HG03280 (cell line): Measurements from ENCODE around the gene LRCH3.
A peak's percentile ranks its signal among the peaks of the same experiment; 100 is the strongest.
"Not testable (repeated sequence)": the region's sequence is repeated elsewhere in the genome, so short reads cannot be mapped to it uniquely, and the experiment has no call there.

Source experiments
- ATAC-seq: cut with Tn5 transposase; IDR thresholded peaks from one replicate; pipeline ENCODE4 v1.9.1; 2021; ENCODE audit warnings: mild to moderate bottlenecking, moderate library complexity; ENCODE audit not compliant: unreplicated experiment

LRCH3 gene

DNA sequence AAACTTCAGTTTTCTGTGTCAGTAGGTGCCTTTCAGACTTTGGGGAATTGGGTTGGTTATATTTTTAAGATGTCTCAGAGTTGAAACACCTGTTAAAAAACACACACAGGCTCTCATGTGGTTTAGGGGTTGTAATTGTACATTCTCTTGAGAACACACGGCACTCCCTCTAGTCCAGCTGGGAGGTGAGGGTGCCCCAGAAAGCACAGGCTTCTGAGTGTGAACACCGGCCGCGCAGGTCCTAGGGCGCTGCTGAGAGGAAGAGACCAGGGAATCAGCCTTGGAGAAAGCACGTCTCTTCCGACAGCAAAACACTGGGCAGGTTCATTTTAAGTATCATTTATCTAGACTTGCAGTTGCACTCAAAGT lies 90.9 kb downstream of the LRCH3 start:
- no peak for ATAC-seq

DNA sequence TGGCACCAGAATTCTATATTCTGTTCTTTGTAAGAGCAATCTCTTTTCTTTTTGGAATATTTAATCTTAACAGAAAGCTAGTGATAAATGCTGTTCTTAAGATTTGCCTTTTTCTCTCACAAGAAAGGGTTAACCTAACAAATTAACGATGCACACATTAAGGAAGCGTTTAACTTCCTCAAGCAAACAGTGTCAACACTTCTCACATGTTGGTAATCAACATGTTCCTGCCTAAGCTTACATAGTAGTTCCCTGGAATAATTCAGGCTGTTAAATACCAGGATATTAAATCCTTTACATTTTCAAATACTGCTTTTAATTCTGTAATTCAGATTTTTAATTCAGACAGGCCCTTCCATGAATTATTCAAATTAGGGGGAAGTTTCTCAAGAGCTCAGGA lies 91.5 kb downstream of the LRCH3 start:
- no peak for ATAC-seq

DNA sequence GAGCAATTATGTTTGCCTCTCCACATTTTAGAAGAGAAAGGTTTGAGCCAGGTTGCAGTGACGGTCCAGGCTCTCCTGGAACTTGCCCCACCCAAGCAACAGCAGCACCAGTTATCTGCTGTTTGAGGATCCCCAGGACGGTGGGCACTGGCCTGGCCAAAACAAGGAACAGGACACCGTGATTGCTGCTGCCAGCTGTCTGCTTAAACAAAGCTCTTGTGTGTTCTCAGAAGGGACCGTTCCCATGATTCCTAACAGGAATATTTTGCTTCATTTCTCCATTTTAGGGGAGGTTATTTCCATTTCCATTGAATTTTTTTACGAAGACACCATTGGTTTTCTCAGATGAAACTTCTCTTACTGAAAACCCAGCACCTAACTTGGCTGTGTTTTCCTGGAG lies 92.5 kb downstream of the LRCH3 start:
- ATAC-seq = no peak

DNA sequence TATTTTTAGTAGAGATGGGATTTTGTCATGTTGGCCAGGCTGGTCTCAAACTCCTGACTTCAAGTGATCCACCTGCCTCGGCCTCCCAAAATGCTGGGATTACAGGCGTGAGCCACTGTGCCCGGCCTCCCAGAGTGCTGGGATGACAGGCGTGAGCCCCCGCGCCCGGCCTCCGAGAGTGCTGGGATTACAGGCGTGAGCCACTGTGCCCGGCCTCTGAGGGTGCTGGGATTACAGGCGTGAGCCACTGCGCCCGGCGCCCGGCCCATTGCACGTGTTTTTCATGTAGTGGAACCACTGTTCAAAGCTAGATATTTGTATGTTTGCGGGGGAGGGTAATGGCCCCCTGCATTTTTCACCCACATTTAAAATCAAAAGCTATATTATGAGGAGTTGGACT lies 93.3 kb downstream of the LRCH3 start:
- not testable (repeated sequence) for ATAC-seq

DNA sequence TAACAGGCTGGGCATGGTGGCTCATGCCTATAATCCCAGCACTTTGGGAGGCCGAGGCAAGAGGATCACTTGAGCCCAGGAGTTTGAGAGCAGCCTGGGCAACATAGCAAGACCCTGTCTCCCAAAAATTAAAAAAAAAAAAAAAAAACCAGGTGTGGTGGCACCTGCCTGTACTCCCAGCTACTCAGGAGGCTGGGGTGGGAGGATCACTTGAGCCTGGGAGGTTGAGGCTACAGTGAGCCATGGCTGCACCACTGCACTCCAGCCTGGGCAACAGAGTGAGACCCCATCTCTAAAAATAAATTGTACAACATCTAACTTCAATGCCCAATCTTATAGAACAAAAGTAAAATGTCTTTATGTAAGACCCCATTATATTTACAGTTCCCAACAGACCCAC lies 95.0 kb downstream of the LRCH3 start:
- ATAC-seq = not testable (repeated sequence)

DNA sequence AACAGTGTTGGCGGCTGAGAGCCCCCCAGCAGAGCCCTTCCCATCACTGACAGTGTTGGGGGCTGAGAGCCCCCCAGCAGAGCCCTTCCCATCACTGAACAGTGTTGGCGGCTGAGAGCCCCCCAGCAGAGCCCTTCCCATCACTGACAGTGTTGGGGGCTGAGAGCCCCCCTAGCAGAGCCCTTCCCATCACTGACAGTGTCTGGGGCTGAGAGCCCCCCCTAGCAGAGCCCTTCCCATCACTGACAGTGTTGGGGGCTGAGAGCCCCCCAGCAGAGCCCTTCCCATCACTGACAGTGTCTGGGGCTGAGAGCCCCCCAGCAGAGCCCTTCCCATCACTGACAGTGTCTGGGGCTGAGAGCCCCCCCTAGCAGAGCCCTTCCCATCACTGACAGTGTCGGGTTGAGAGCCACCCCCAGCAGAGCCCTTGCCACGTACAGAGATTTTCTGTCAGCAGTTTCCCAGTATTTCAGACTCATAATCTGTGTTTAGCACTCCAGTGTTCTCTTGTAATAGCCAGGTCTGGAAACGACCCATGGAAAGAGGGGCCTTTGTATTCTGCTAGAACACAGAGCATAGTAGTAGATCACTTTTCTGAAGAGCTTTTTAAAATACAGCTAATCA lies 96.5 kb downstream of the LRCH3 start:
- ATAC-seq = not testable (repeated sequence)

DNA sequence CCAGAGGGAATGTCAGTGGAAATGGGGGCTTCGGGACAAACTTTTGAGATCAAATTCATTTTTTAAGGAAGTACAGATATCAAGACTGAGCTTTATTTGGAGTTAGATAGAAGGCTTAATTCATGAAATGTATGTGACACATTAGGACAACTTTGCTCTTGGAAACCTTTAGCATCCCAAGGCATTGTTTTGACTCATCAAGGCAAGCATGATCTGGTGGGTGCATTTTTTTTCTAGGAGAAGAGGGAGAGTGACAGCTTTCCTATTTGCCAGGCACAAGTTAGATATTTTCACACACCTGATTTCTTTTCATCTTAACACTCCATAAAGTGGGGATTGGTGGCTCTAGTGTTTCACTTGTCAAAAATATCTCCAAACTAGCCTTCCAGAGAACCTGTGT lies 97.5 kb downstream of the LRCH3 start:
- ATAC-seq = no peak

DNA sequence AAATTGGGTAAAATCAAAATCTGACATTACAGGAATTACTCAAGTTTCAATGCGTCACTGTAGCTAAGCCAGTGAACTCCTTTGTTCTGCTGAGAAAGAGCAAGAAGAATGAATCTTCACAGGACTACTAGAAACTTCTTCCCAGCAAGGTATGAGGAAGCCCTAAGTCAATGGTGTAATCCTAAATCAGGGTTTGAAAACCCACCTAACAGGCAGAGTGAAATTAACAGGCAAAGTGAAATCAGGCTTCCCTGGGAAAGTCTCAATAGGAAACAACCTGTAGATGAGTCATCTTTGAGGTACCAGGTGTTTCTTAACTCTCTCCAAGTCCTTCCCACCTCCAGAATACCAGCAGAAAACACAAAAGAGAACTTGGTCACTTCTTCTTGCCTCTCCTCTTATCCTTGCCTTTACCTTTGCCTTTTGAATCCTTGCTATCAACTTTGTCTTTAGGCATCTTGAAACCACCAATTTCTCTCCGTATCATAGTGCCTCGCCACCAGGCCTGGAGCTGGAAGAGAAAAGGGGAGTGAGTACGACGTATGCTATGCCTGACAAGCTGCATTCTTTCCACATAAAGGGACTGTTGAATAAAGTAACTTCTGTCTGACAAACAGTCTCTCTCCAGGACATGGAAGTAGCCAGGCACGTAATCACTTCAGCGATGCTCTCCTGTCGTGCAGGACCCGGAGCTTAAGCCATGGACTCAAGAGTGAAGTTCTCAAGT lies 98.3 kb downstream of the LRCH3 start:
- no peak for ATAC-seq

DNA sequence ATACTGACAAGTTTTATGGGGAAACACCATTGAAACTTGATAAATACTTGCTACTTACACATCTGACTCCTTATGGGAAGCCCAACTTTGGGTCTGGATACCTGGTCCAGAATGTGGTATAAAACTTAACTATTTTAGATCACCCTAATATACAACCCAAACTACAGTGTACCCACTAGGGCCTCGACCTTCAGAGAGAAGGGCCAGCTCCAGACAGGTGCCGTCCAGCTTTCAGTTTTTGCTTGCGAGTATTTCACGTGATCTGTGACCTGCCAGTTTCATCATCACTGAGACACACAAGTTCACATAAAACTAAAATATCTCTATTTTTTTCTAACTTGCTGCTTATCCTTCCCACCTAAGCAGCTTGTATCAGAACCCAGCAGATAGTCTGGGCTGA lies 99.6 kb downstream of the LRCH3 start:
- ATAC-seq = no peak

DNA sequence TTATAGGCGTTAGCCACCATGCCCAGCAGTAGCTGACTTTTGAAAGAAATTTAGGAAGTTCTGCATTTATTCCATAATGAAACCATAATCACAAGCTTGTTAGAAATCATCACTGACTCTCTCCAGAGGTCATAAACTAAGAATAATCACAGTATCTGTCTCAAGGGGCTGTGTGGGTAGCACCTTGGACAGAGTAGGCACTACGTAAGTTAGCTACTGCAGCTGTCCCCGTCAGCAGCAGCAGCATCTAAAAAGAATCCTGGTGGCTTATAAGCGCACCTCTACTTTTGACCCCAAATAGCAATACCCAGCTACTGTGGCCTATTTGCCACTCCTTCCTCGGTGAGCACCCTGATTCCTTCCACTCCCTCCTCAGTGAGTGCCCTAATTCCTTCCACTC lies 101.1 kb downstream of the LRCH3 start:
- ATAC-seq = no peak

DNA sequence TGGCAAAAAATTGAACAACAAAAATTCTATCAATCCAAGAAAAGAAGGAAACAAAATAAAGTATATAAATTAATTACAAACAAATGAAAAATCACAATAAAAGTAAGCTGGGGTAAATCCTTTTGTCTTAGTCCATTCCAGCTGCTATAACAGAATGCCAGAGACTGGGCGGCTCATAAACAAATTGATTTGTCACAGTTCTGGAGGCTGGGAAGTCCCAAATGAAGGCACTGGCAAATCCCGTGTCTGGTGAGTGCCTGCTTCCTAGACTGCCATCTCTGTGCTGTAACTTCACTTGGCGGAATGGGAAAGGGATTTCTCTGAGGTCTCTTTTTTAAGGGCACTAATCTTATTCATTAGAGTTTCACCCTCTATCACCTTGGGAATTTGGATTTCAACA lies 105.4 kb downstream of the LRCH3 start:
- no peak for ATAC-seq

DNA sequence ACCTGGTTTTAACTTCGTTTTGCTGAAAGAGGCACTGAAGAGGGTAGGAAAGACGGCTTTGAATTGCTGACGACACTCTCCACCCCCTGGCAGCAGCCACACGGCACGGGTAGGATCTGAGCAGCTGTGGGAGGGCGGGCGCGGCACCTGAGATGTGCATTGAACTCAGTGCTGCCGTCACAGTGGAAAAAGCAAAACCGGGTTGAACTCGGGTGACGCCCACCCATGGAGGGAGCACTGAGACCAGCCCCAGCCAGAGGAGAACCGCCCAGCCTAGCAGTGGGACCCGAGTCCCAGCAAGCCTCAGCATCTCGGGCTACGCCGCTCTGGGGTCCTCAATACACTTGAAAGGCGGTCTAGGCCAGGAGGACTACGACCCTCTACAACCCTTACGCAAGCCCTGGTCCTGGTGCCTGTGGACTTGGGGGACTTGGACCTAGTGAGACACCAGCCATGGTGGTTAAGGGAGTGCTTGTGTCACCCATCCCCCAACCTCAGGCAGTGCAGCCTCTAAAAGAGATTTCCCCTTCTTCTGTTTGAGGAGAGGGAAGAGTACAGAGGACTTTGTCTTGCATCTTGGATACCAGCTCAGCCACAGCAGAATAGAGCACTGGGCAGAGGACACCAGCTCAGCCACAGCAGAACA lies 108.9 kb downstream of the LRCH3 start:
- ATAC-seq = no peak

DNA sequence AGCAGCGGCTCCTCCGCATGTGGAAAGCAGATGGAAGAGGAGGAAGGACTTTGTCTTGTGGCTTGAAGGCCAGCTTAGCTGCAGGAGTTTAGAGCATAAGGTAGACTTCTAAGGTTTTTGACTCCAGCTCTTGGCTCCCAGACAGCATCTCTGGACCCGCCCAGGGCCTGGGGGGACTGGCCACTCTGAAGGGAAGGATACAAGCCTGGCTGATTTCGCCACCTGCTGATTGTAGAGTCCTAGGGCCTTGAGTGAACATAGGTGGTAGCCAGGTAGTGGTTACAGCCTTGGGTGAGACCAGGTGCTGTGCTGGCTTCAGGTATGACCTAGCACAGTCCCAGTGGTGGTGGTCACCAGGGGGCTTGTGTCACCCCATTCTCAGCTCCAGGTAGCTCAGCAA lies 110.6 kb downstream of the LRCH3 start:
- ATAC-seq = no peak

DNA sequence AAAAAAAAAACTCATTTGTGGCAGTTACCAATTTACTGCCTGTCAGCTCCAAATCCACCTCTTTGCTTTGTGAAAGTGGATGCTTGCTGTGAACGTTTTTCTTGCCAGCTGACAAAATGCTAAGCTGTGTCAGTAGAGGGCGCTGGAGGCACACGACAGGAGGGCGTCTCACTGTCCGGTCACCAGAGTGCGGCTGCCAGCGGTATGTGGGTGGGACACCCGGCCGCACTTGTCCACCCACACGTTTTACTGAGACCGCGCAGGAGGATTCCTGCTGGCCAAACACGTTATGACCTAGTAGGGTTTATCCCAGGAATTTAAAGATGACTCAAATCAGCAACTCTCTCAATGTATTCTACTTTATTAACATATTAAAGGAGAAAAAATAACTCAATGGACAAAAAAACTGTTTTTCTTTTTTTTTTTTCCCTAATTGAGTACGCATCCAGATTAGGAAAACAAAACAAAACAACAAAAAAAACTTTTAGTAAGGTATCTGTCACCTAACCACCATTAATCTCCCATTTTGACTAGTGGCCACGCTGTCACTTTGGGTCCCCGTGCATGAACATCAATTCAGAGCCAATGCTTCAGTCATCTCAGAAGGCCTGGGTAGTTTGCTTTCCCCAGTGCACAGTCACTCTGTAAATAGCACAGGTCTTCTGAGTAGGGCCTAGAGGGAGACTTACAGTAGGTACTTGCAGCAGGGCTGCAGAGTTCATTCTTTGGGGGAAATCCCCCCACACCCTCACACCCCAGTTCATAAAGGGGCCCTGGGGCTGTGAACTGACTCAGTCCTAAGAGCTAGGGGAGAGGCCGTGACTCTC lies 115.2 kb downstream of the LRCH3 start:
- ATAC-seq = peak; percentile 79

DNA sequence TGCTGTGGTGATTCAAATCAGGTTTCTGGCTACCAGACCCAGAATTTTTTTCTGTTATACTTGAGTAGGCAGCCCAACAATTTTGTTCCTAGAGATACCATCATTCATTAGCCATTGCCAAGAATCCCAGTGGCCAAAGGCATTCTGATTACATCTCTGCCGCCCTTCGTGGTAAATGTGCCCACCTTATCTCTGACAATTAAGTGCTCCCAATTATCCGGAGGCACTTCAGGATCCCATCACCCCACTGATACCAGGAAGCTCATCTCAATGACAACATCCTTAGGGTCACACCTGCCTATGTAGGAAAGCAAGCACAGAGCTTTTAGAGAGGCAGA lies 115.8 kb downstream of the LRCH3 start:
- no peak for ATAC-seq

DNA sequence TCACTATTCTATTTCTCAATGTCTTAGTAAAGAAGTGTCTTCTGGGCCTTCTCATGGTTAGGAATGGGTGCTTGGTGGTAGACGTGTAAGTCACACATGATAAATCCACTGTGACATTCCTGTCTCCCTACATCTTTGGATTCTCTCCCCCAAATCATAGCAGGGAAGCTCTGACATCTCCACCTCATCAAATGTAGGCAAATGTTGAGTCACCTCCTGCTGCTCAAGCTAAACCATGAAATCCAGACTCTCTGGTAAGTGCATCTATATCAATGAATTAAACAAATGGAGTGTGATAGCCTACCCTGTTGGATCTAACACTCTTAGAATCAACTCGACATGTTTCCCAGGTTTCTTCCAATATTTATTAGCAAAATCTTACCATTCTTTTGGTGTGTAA lies 116.1 kb downstream of the LRCH3 start:
- no peak for ATAC-seq

DNA sequence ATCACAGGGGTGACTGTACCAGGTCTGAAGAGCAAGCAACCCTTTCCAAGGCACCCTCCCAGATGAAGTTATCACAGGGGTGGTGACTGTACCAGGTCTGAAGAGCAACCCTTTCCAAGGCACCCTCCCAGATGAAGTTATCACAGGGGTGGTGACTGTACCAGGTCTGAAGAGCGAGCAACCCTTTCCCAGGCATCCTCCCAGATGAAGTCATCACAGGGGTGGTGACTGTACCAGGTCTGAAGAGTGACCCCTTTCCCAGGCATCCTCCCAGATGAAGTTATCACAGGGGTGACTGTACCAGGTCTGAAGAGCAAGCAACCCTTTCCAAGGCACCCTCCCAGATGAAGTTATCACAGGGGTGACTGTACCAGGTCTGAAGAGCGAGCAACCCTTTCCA lies 117.5 kb downstream of the LRCH3 start:
- ATAC-seq = not testable (repeated sequence)

DNA sequence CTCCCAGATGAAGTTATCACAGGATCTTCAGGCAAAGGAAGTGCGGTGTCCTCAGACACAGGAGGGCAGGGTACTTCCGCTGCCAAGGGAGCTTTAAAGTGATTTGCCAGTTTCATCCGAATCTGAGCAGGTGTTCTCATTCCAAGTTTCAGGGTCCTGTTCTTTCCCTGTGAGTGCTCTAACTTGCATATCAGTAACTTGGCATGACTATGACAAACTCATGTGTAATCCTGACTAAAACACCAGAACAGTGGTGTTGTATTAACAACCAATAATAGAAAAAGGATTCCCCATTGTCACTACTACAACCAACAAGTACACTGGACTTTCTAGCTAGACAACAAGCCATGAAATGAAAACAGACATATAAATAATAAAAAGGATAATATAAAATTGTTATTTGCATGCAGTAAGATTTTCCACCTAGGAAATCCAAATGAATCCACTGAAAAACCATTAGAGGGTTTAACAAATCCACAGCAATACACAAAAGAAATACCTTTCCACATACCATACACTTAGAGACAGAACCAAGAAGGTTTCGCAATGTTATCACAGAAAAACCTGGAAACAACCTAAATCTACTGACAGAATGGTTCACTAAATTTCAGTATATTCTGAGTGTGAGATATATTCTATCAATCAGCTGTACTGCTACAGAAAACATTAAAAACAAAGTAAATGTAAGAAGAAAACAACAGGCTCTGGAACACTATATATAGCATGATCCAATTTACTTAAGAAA lies 118.1 kb downstream of the LRCH3 start:
- no peak for ATAC-seq

DNA sequence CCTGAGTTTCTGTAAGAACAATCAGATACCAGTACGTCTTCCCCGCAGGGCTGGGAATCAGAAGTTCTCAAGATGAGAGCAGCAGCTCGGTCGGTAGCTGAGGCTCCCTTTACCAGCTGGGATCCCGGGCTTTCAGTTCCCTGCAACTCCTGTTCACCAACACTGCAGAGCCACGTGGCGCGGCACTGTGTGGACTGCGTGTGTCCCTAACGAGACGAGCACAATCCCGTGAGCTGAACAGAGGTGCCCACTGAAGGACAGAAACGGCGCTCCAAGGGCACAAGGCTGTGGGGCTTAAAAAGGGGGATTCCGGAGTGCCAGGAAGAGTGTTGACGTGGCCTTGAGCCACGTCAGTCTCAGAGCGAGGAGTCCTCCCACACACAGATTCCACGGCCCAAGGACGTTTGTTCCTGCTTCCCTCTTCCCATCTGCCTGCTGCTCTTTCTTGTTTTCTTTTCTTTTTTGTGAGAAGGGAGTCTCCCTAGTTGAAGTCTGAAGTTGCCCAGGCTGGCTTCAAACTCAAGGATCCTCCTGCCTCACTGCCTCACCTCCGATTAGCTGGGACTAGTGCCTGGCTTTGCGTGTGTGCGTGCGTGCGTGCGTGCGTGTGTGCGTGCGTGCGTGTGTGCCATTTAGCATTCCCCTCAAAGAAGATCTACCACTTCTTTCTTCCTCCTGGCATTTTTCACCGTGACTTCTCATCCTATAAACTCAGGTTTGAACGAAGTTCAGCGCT lies 121.9 kb downstream of the LRCH3 start:
- no peak for ATAC-seq

DNA sequence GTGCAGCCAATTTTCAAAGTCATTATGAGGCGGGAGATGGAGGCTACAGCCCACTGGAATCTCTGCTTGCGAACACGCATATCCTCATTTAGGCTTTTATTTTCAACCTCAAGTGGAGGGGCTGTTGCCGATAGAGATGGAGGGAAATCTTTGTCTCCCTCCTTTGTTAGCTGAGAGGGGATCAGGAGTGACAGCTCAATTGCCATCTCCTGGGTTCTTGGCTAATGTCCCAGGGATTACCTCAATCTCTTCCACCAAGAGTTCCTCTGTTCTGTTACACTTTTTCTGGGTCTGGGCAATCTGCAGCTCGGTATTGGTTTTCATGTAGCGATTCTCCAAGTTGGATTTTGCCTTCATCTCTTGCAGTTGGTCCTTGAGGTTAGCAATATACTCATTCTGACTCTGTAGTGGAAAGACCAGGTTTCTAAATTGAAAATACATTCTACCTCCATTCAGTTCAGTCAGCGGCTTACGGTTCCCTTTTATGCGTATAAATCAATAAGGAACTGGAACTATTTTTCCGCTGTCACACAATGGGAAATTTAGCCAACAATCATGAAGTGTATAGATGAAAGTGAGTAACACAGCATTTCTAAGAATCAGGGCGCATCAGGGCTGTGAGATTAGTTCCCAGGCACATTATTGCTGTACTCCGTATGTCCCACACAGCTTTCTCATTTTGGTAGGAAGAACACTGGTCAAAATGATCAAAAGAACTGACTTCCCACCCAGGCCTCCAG lies 122.8 kb downstream of the LRCH3 start:
- no peak for ATAC-seq
